NCI-H1048 (cell line): Measurements from ENCODE around the gene RIN3.
"Not testable (repeated sequence)": the region's sequence is repeated elsewhere in the genome, so short reads cannot be mapped to it uniquely, and the experiment has no call there.

Experiments used
- DNase-seq: peaks from one replicate; lab custom pipeline; 2025; lab: John Stamatoyannopoulos, UW

The RIN3 gene

DNA sequence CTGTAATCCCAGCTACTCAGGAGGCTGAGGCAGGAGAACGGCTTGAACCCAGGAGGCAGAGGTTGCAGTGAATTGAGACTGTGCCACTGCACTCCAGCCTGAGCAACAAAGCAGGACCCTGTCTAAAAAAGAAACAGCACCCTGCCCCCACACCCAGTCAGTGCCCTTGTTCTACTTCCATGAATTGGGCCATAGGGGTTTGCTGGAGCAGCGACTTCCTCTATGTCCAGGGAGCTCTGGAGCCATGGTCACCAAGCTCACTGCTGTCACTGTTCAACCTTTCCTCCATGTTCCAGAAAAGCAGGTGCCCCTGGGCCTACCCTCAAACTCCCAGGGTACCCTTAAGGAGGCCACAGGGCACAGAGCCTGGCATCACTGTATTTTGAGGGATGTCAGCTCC, 116.8 kb downstream of the RIN3 start:
- DNase-seq = no peak

DNA sequence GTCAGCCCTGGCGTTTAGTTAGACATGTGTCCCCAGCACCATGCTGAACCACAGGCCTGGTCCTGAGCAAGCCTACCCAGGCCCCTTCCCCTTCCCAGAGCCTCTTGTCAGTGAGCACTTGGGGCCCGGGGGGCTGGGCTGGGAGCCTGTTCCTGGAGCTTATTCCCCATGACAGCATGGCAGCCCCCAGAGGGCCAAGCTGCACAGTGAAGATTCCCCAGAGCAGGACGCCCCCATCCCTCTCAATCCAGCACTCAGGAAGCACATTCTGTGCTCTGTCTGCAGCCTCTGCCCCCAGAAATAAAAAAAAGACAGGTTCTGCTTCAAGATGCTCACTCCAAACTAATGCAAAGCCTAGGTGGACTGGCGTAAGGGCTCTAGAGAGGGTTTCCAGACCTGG, 117.5 kb downstream of the RIN3 start:
- no peak for DNase-seq

DNA sequence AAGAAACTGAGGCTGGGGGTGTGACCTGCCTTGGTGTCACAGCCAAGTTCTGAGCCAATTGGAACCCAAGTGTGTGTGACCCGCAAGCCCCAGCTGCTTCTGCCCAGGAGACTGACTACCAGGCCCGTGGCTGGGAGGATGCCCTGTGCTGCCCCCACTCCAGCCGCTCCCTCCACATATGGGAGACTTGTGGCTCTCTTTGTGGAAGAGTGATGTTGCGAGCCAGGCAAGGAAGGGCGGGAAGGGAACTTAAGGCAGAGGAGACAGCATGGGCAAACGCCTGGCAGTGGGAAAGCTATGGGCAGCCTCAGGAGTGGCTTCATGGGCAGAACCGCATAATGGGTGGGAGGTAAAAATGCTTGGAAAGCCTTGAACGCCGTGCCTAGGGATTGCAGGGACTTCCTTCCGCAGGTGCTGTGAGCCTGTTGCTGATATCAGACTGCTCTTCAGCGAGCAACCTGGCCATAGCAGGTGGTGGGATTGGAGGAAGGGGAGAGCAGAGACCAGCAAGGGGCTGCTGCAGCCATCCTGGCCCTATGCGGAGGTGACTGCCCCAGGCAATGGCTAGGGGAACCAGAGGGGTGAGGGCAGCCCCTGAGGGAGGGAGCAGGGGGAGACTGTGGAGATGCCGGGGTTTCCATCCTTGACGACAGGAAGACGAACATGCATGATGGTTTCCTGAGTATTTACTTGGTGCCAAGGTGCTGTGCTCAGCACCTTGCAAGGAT, 119.1 kb downstream of the RIN3 start:
- no peak for DNase-seq

DNA sequence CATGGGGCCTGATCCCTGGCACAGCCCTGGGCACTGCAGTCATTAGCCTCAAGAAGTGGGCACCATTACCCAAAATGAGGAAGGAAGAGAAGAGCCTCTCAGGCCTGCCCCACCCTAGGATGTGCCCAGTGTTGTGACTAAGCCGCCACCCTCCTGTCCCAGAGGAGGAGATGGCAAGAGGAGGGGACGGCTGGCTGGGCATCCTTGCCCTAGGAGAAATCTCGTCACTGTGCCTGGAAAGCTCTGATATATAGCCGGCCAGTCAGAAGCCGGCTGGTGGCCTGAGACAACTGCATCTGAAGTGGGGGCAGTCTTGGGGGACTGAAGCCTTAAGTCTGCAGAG, 119.7 kb downstream of the RIN3 start:
- no peak for DNase-seq

DNA sequence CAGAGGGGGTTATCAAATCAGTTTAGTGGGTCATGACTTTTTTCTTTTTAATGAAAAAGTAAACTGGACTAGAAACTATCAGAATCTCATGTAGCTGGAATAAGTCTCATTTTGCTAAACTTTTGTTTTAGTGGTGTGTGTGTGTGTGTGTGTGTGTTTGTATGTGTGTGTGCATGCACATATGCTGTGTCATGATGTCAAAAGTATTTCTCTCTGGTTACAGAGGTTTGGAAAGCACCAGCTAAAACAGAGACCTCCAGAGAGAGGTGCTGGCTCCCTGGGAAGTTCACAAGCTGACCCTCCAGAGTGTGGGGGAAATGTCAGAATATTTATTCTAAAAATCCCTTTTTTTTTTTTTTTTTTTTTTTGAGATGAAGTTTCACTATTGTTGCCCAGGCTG, 120.1 kb downstream of the RIN3 start:
- no peak for DNase-seq

DNA sequence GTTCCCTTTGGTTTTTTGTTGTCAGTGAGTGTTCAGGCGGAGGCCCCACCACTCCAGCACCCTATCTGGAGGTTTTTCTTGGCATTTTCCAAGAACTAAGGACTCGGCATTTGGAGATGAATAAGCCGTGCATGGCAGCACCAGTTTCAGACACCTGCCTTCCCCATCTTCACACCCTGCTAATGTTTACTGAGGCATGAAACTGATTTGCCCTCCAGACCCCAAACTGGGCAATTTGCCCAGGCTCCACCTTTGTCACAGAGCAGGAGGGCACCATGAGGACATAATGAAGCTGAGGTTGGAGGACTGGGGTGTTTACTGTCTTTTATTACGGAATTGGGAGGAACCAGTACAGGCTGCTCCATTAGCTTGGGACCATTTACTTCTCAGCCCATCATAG, 121.5 kb downstream of the RIN3 start:
- no peak for DNase-seq

DNA sequence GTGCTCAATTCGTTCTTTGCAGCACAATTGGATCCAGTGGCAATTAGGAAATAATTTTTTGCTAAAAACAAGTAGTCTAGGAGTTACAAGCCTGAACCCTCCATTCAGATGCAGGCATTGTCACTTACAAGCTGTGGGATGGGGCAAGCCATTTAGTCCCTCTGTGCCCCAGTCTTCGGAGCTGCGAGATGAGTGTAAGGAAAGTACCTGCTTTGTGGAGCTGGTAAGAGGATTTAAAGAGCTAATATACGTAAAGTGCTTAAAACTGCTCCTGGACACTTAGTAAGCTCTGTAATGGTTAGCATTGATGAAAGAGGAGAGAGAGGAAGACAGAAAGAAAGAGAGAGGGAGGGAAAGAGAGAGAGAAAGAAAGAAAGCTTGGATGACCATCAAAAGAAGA, 122.3 kb downstream of the RIN3 start:
- DNase-seq = no peak

DNA sequence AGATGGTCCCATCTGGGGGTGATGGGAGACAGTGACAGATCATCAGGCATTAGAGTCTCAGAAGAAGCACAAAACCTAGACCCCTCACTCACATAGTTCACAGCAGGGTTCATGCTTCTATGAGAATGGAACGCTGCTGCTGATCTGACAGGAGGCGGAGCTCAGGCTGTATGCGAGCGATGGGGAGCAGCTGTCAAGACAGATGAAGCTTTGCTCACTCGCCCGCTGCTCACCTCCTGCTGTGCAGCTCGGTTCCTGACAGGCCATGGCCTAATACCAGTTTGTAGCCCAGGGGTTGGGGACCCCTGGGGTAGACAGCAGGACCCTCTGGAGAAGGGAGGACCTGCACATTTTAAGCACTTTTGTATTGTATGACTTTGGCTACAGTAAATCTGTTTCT, 123.6 kb downstream of the RIN3 start:
- DNase-seq = no peak

DNA sequence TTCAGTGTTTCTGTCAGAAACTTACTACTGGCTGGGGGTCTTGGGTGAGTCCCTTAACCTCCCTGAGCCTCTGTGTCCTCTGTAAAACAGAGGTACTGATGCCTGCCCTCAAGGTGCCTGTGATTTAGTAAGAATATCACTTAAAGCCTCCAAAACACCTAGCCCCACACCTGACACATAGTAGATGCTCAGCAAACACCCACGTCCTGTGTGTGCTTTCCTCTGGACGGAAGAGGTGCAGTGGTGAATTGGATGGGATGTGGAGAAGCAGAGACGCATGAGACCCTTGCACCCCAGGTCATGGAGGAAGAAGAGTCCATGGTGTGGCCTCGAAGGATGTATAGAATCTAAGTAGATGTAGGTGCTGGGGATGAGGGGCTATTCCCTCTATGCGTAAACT, 124.3 kb downstream of the RIN3 start:
- no peak for DNase-seq

DNA sequence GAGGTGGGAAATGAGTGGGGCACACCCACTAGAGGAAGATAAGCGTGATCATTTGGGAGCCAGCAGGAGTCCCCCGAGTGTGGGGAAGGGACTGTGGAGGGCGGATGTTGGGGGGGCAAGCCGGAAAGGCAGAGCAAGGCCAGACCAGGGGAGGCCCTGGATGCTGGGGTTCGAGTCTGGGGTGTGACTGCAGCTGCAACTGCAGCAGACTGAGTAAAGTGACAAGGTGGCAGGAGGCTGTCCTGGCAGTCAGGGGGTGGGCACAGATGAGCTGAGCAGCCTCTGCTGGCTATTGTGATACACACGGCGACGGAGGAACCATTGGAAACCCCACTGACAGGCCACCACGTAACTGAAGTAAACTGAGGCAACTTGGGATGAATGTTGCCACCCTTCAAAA, 124.7 kb downstream of the RIN3 start:
- no peak for DNase-seq

DNA sequence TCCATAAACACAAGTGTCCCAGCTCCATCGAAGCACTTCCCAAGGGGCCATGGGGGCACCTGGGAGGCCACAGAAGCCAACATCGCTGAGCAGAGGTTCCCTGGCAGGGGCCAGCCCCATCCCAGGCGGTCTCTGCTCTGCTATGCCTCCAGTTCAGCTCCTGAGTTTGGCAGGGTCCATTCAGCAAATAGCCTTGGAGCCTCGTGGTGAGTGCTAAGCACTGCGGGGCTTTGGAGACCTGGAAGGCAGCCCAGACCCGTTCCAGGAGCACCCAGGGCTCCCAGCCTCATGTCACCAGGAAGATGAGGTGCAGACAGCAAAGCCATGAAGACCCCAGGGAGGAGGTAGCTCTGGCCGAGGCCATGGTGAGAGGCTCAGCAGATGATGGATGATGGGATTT, 125.3 kb downstream of the RIN3 start:
- DNase-seq = no peak

DNA sequence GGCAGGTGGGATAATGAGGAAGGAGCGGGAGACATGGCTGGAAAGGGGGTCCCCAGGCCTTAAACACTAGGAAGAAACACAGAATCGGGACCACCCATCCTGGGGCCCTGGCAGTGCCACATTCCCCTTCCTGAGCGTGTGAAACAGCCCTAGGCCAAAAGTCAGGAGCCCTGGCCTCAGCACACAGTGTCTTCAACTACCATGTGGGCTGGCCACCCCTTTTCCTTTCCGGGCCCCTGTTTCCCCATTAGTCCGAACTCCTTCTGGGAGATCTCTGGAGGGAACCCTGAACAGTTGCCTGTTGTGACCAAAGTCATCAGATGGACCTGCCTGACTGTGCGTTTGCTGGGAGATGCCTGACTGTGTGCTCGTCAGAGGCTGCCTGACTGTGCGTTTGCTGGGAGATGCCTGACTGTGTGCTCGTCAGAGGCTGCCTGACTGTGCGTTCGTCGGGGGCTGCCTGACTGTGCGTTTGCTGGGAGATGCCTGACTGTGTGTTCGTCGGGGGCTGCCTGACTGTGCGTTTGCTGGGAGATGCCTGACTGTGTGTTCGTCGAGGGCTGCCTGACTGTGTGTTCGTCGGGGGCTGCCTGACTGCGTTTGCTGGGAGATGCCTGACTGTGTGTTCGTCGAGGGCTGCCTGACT, 126.0 kb downstream of the RIN3 start:
- DNase-seq = not testable (repeated sequence)

DNA sequence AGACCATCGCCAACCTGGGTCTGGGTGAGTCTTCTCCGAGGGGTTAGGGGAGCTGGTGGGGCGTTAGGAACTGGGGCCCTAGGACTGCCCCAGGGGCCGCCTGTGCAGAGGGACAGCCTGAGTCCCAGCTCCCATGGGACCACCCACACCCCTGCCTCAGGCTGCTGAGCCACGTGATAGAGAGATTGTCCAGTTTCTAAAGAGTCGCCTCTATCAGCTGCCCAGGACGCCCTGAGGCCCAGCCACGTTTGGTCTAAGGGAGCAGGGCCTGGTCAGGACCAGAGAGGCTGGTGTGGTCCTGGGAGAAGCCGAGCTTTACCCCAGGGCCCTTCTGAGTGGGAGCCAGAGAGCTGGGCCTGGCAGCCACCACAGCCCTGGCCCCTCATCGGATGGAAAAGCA, 127.7 kb downstream of the RIN3 start:
- no peak for DNase-seq

DNA sequence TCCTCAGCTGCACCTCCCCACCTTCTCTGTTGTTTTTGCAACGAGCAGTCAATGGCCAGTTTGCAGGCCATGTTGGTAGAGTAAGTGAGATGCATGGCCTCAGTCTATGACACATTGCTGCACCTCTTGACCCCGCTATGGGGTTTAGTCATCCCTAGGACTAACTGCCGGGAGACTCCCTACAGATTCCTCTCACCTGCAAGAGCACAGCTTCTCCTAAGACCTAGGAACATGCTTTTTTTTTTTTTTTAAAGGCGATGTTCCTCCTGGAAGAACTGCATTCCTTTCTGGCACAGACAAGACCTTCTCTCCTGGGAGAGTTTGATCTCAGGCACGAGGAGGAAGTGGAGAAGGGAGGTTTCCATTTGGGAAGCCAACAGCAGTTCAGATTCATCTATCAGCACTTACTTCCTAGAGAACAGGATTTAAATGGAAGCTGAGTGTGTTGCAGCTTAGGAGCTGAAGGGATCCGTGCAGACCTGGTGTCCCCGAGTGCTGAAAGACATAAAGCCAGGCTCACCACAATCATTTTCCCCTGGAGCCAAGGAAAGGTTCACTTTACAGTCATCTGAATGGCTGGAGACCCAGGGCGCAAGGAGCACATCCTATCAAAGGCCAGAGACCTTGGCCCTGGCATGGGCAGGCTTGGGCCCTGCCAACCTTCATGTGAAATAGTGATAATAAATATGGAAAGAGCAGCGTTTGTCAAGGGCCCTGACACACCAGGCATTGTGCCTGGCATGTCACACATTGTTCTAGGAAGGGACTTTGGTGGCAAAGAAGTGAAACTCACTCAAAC, 130.8 kb downstream of the RIN3 start:
- DNase-seq = no peak

DNA sequence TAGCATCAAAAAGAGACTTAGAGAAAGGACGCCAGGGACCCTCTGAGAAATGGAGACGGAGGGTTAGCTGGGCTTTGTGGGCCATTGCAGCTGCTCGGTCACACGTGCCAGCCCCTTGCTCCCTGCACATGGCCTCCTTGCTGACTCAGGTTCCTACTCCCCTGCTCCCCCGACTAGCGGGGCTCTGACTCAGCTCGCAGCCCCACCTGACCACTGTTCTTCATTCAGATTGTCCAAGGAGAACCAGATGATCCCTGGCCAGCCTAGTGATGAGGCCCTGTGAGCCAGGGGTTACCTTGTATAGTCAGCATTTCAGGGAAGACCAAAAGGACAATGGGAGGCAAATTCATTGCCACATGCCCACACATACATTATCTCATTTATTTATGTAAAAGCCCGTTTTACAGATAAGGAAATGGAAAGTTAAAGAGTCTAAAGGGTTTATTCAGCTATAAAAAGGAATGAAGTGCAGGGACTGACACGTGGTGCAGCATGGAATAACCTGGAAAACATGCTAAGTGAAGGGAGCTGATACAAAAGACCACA, 131.5 kb downstream of the RIN3 start:
- no peak for DNase-seq

DNA sequence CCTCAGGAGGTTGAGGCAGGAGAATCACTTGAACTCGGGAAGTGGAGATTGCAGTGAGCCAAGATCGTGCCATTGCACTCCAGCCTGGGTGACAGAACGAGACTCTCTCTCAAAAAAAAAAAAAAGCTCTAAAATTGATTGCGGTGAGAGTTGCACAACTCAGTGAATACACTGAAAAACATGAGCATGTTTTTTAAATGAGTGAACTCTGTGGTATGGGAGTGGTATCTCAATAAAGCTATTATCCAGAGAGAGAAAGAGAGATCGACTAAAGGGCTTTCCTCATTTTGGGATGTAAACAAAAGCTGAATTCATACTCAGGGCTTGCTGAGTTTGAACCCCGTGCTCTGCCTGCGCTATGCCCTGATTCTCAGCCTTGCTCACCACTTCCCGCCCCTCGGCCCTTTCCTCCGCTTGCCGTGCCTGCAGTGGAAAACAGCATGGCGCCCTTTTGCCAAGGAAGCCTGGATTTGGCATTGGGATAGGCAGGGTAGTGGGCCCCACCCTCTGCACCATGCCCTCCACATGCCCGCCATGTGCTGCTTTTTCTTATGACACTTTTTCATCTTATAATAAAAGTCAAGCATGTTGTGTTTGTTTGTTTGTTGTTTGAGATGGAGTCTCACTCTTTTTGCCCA, 132.4 kb downstream of the RIN3 start:
- DNase-seq = no peak

DNA sequence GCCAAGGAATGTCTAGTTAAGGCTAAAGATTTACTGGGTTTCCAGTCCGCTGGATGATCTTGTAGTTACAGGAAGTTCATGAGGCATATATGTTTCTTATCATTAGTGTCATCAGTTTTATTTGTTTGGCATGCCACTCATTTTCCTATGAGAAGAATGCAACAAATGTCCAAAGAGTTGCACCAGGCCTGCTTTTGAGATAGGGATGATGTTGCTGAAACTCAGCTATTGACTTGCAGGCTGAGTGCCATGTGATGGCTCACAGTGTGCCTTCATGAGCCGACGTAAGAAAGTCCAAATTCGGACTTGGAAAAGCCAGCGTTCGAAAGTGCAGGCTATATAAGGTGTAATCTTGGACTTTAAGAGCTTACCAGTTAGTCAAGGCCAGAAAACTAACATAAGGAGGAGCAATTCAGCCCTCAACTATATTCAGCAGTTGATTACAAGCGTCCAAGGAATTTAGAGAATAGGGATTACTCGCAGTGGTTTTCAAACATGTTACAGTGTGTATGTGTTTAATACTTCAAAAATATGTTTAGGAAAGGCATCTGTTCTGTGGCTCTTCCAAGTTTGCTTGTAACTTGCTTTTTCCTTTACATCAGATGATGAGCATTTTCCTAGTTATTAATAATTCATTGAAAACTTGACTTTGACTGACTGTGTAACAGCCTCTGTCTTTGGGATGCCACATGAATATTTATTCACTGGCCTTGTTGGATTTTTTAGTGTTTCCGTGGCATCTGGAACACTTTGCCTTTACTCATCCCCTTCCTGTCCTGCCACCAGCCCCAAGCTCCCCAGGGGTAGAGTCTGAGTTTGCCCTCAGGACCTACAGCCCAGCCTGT, 133.6 kb downstream of the RIN3 start:
- DNase-seq = no peak

DNA sequence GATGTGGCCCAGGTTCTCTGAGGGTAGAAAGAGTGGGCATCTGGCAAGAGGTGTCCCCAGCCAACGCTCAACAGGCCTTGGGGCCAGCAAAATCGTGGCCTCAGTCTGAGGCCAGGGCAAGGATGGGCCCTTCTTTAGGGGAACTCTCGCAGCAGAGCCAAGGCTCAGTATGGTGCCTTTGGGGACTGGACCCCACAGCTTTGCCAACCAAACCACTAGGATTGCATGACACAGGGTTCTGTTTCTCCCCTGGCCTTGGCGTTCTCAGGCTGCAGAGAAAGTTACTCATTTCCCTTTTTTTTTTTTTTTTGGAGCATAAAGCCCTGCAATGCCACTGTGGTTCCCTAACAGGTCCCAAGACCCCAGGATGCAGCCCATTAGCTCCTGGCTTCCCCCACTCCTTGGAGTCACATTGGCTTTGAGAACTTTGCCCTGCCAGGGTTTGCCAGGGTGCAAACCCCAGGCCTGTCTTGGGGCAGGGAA, 134.3 kb downstream of the RIN3 start:
- DNase-seq = no peak

DNA sequence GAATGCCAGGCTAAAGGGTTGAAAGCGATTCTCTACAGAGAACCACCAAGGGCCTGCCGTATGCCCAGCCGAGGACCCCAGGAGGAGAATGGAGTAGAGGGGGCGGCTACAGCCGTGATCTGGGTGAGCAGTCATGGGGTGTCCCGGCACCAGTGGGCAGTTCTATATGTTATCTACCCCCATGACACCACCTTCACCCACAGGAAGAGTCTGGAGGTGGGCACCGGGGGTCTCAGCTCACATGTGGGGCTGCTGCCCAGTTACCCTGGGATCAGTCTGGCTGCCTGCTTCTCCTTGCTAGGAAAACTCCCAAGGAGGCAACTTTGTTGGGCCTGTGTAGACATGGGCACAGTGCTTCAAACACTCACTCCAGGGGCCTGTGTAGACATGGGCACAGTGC, 135.5 kb downstream of the RIN3 start:
- no peak for DNase-seq

DNA sequence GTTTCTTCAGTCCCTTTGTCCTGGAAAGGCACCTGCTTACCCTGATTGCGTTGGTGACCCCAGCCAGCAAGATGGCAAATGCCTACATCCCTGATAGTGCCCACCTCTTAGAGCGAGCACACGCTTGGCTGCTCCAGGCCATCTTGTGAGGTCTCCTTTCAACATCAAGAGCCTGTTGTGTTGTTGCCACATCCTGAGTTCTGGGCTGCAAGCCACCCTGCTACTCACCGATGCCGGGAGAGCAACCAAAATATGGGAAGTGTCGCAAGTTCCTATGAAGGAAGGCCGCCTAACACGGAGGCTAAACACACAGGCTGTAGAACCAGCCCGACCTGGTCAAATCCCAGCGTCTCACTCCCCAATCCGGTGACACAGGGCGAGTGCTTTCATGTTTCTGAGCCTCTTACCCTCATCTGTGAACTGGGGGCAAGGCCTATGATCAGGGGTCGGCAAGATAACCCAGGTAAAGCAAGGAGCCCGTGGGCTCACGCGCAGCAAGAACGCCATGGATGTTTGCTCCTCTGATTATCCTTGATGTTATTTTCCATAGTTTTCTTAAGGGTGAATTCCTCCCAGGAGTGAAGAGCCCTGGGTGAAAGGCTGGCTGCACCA, 136.5 kb downstream of the RIN3 start:
- no peak for DNase-seq

DNA sequence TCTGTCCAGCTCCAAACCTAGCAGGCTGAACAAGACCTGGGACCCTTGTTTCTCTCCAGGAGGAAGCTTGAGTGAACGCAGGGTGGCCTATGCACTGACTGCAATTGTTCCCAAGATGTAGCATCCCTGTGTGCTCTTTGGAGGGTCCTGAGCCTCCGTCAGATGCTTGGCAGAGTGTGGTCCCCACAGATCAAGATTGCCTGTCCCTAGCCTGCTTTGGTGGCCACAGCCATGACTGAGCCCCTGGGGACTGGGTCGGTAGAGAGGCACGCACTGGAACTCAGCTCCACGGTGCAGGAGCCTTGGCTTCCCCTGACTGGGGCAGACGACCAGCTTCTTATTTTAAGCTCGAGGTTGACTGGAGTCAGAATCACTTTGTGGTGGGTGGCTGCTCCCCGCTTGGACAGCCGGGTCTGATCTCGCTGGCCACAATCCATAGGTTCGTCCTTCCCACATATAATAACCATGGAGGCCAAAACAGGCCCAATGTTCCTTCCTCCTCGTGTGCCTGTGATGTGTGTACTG, 137.1 kb downstream of the RIN3 start:
- no peak for DNase-seq
